LHCN-M2 (cell line): ENCODE data around the gene UBE2Q1. TPM values are rescaled to one million over a fixed set of nuclear protein-coding genes. Genes with fewer than 3 reads are reported as not detected.

Experiments used
- DNase-seq: peaks from one replicate; pipeline ENCODE4 v3.0.0-alpha.2; 2012; ENCODE audit warnings: low read depth
- polyA plus RNA-seq: library from polyadenylated mRNA; unstranded; fragments of >200 nt; gene quantifications from one replicate; pipeline ENCODE4 v1.2.1, GENCODE V29; 2012; ENCODE audit warnings: missing spikeins
- total RNA-seq: library from RNA; depleted of rRNA; stranded (reverse); fragments of >200 nt; gene quantifications from 2 replicates; pipeline ENCODE4 v1.2.3, GENCODE V29; 2014; rRNA removed

UBE2Q1 gene
- total RNA-seq, result 34.2 and 37.5 TPM in 2 replicates
- 64.5 TPM for polyA plus RNA-seq

DNA sequence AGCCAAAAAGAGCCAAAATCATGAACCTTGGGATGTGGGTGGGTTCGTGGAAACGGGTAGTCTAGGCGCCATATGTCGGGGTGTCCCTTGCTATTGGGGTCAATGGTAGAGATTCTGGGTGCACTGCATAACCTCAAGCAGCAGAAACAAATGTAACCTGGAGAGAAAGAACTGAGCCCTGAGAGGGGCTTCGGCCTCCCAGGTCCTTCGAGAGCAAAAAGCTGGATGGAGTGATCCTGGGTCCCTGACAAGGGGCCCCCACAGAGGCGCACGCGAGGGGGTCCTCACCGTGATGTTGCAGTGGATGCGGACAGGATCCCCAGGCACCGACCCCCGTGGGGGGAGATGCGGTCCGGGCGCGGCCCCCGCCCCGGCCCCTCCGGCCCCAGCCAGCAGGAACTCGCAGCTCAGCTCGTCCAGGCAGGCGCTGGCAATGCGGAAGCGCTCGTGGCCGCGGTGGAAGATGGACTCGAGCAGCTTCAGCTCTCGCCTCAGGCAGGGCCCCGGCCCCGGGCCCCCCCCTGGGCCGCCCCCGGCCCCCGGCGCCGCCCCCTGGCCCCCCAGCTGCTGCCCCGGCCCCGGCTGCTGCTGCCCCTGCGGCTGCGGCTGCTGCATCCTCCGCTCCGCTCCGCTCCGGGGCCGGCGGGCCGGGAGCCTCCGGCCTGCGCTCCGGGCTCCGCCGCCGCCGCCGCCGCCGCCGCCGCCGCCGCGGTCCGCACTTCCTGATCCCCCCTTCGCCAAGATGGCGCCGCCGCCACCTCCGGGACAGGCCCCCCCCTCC is at the start of gene UBE2Q1:
TSS of gene UBE2Q1 (minus strand) at position 724 of the 781 bp plus-strand sequence. CDS start at position 615, 109 bp downstream.
- no peak for DNase-seq

DNA sequence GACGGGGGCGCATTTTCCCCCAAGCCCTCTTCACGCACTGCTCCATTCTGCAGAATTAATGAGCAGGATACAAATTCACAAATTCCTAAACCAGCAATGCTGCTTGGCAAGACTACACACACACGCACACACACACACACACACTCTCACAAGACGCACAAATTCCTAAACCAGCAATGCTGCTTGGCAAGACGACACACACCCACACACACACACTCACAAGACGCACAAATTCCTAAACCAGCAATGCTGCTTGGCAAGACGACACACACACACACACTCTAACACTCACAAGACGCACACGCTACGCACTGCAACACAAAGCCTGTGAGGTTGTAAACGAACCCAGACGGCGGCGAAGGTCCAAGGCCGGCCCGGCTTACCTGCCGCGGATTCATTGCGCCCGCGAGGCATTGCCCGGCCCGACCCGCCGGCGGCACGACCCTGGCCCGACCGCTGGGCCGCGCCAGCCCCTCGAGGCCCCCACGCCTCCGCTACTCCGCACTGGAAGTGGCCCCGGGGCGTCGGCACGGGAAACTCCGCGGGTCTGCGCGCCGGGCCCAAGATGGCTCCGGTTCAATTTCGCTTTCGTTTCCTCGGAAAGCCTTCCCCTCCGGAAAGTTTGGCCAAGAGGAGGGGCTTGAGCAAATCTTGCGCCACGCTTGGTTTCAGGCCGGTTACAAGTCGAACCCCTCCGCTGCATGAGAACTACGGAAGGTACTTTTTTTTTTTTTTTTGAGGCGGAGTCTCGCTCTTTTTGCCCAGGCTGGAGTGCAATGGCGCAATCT is 49.3 kb upstream of the UBE2Q1 start, which contains the start of gene ADAR:
TSS of gene ADAR (minus strand) at position 578 of the 788 bp plus-strand sequence. CDS start at position 398, 180 bp downstream.
- DNase-seq, result peak; percentile 96

DNA sequence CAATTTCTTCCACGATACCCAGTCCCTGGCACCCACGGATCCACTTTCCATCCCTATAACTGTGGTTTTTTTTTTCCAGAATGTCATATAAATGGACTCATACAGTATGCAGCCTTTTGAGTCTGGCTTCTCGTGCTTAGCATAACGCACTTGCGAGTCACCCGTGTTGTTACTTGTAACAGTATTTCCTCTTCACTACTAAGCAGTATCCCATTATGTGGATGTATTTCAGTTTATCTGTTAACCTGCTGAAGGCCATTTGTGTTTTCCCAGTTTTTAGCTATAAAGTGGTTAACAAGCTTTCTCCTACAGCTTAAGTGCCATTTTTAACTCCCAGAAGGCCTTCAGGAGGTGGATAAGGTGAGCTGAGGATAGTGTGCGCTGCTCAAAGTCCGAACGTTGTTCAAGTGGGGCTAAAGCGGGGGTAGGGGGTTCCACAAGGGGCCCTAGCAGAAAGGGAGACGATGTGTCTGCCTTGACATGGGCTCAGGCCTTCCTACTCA is 48.7 kb upstream of the UBE2Q1 start:
- DNase-seq, result peak; percentile 46

DNA sequence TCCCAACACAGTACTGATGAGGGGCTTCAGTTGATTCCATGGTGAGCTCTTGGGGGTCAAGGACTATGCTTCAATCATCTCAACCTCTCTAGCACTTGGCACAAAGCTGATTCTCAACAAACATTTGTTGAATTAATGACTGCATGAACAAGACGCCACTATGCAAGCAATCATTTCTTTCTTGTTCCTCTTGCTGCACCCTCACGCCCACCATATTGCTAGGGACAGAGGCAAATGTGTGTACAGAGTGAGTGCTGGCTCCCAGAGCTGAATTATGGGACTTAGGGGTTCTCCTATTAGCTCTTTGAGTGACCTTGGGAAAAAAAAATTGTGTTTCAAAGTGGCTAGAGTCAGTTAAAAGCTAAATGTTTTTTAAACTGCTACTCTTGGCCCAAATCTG is 47.1 kb upstream of the UBE2Q1 start:
- no peak for DNase-seq

DNA sequence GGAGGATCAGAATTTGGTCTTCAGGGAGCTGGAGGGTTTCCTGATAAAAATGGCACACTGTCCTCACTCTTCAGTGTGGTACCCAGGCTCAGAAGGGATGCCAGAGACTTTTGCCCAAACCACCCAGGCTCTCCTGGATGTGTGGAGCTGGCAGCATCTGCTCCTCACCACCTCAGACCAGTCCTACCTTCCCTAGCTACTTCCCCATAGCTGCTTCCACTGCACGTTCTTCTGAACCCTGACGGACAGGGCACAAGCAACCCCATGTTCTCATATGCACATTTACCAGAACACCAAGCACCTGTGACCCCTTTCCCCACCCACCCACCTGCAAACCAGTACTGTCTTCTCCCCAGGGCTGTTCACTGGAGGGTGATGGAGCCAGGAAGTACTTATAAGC is 44.9 kb upstream of the UBE2Q1 start:
- DNase-seq, result no peak

DNA sequence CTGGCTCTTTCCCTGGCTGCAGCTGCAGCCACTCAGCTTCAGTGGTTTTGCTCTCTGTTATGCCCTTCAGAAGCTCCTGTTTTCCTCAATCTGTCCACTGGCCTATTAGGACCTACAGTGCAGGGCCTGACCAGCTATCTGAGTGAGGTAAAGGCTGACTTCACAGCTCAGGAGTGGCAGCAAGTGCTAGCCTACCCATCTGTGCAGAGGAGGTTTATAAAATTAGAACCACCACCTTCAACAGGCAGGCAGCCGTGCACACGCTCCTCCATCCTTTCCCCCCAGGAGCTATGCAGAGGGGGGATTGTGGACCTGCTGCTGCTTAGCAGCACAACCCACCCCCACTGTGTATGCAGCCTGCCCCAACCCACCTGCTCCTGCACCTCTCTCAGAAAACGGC is 41.2 kb upstream of the UBE2Q1 start:
- no peak for DNase-seq

DNA sequence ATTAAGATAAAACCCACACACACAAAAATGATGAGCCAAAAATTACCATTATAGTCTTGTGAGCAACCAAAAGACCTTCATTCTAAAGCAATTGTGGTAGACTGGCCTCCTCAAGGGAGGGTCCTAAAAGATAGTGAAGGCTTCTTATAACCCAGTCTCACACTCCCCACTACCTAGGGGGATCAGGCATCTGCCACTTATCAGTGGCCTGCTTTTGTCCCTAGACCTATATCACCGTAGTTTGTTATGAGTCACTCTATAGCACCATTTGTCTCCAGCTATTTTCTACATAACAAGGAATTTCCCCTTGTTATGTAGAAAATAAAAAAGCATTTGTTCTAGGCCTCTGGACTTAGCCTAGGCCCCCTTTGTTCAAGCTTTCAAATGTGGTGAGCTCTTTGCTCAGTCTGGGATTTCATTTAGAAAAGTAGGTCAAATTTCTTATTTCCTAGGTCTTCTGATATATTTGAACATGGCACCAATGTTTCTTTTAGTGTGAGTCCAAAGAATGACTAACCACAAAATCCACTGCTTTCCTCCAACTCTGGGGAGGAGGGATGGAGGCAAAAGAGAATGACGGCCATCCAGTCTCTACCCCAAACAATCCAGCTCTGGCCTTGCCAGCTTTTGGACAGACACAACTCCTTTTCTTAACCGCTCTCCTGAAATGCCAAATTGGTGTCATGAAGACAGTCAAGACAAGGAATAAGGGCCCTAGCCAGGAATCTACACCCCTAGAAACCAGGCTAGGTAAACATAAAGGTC is 40.6 kb upstream of the UBE2Q1 start:
- DNase-seq, result no peak

DNA sequence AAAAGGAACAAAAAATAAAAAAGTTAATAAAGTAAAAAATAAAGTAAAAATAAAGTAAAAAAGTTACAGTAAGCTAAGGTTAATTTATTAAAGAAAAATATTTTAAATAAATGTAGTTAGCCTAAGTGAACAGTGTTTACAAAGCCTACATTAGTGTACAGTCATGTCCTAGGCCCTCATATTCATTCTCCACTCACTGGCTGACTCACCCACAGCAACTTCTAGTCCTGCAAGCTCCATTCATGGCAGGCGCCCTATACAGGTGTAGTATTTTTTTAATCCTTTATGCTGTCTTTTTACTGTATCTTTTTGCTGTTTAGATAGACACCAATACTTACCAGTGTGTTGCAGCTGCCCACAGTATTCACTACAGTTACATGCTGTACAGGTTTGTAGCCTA is 37.2 kb upstream of the UBE2Q1 start:
- DNase-seq, result peak; percentile 30

DNA sequence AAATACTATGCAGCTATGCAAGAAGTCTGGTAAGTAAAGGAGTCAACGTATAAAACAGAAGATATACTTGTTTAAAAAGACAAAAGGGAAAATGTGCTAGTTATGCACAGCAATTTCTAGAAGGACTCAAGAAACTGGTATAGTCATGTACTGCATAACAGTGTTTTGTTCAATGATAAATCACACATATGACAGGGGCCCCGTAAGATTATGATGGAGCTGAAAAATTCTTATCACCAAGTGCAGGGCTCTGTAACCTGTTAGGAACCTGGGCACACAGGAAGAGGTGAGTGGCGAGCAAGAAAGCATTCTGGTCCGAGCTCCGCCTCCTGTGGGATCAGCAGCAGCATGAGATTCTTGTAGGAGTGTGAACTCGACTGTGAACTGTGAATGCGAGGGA is 36.3 kb upstream of the UBE2Q1 start:
- no peak for DNase-seq

DNA sequence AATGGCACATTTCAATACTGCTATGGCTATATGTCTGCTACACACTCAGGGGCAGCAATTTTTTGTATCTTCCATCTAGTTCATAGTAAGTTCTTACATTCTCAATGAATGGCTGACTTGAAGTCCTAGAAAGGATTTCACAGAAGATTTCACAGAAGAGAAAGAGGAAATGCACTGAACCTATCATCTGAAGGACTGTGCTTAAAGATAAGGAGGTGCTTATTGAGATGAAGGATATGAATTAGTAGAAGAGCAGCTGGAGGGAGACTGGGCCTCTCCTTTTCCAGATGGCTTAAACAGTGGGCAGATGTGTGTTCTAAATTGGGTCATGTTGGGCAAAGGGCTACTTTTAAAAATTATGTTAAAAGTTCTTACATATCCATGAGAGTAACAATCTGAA is 34.9 kb upstream of the UBE2Q1 start:
- no peak for DNase-seq

DNA sequence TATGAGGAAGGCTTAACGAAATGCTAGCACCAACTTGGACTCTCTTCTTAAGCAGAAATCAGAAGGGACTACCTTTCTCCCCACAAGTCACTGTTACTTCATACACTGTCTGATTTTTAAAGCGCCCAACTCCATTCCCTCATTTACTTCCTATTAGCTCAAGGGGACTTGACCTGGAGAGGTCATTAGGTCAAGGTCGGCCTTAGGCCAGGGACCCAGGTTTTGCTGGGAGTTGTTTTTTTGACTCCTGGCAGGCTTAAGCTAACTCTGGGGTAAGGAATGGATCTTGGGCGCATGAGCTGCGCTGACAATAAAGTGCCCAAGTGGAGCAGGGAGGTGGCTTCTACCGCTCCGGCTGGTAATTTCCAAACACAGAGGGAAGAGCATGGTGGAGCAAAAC is 32.7 kb upstream of the UBE2Q1 start:
- DNase-seq, result no peak

DNA sequence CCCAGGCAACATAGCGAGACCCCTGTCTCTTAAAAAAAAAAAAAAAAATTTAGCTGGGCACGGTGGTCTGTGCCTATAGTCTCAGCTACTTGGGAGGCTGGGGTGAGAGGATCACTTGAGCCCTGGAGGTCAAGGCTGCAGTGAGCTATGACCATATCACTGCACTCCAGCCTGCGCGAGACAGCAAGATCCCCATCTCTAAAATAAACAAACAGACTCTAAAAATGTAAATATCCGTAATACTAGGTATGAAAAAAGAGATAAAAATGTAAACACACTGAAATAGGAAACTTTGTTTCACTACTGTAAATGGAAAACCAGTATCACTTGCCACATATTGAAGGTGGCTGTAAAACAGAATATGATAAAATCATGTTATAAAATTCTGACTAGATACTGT is 32.3 kb upstream of the UBE2Q1 start:
- DNase-seq, result no peak

DNA sequence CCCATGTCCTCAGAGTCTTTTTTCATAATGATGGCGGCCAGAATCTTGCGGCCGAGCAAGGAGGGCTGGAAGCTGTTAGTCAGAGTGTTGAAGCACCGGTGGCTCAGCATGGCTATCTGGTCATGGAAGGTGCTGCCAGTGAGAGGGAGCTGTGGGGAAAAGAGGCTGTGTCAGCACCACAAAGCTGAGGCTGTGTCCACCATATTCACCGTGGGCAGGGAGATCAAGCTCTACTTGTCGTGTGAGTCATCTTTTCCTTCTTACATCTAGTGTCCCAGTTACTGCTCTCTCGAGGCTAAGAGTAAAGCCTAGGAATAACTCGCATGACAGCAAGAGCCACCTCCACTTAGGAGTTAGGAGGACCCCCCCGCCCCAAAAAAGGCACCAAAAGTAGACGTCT is 31.3 kb upstream of the UBE2Q1 start:
- DNase-seq, result no peak

DNA sequence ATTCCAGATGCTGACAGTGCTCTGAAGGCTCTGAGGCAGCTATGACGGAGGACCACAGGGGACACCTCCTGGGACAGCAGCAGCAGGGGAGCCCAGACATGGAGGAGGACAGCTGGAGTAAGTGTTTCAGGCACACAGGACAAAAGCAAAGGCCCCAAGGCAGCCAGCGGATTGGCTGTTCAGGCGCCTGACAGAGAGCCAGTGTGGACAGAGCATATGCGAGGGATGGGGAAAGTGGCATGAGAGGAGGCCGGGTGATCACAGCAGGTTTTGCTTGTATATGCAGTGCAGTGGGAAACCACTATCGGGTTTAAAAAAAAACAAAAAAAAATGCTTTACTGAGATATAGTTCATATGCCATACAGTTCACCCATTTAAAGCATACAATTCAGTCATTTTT is 28.2 kb upstream of the UBE2Q1 start:
- DNase-seq, result no peak

DNA sequence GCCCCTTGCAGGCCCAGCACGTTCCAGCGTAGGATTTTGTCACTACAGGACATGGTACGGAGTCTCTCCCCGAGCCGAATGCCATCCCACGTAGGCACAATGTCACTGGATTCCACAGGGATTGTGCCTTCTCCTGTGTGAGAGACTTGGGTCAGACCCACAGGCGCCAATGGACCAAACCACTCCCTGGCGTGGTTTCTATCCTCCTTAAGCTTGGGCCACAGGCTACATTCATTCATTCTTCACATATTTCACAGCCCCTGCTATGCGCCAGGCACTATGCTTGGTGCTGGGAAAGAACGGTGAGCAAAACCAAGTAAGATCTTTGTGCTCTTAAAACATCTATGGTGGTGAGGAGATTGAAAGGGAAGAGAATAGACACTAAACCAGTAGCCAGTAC is 27.8 kb upstream of the UBE2Q1 start:
- no peak for DNase-seq

DNA sequence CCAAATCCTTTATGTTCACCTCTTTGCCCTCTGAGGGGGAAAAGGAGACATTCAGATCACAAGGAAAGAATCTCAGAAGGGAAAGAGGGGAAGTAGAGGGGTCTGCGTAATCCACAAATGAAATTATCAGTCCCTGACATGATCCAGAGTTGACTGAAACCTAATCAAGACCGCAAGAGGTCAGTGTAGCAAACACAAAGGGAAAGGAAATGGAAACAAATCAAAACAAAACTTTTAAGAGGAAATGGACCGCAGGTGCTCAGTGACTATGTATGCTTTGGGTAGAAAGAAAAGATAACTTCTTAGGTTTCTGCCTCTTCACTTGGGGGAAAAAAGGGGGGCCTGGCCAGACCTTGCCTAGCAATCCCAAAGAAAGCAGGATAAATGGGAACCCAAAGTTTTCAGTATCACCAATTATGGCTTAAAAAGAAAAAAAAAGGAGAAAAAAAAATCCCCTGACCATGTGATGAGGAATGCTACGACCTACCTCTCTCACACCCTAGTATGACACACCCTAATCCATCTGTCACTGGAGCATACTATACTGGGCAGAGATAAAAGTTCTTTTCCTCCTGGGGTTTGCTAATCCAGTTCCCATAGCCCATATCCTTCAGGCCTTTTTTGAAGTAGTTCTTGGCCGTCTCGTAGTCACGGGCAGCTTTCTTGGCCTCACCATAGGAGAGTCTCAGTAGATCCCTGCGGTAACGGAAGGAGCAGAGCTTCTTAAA is 26.0 kb upstream of the UBE2Q1 start:
- no peak for DNase-seq

DNA sequence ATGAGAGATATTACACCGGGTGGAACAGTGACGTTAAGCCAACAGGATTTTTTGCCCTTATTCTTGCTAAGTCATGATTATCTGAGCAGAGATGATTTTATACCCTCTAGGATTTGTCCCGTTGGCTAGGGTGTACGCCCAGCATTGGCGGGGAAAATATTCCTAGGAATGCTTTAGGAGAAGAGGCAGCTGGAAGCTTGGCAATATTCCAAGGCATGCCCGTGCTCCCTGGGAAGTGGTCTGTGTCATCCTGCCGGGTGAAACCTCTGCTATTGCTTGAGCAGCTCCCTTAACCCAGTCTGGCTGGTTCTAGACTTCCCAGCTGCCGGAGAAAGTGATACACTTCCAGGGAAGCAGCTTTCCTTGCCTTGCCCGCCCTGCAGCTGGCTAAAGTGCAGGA is 25.3 kb upstream of the UBE2Q1 start:
- peak; percentile 91 for DNase-seq

DNA sequence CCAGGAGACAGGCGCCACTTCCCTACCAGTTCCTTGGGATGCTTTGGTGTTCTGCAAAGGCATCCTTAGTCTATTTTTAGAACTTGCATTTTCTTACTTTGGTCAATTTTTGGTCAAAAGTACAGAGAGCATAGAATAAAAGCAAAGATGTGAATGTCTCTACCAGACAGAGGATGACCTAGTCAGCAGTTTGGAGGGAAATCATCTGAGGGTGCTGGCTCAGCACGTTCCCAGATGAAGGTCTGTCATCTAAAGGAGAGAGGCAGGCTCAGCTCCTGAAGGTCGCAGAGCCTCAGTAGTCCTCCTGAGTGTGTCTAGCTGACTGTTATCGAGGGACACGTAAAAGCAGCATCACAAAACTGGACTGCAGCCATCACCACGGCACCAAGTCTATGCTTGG is 24.4 kb upstream of the UBE2Q1 start:
- DNase-seq, result no peak

DNA sequence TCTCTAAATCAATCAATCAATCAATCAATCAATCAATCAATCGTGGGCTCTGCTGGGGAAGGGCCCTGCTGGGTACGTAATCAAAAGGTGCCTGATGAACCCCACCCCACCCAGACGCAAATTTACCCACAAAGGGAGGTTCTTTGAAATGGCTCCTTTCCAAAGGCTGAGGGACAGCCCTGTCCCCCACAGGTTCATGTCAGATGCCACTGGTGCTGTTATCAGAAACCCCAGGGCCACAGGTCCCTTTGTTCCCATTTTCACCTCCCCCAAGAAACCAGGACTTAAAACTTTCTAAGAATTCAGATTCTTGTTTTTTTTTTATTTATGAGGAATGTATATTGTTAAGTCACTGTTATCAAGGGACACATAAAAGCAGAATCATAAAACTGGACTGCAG is 23.3 kb upstream of the UBE2Q1 start:
- no peak for DNase-seq

DNA sequence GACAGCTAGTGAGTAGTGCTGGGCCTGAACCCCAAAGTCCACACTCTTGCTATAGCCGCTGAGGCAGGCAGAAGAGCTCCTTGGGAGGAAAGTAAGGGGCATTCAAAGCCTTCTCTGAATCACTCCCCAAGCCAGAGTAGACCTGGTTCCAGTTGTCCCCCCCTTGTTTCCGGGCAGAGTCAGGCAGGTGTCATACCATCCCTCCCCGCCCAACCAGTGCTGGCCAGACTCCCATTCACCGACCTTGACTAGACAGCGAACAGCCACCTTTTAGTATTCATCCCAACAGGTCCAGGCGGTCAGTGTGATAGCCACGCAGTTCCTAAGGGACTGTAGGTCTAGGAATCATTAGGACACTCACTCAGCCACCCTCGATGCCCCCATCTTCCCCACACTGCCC is 20.9 kb upstream of the UBE2Q1 start:
- no peak for DNase-seq

DNA sequence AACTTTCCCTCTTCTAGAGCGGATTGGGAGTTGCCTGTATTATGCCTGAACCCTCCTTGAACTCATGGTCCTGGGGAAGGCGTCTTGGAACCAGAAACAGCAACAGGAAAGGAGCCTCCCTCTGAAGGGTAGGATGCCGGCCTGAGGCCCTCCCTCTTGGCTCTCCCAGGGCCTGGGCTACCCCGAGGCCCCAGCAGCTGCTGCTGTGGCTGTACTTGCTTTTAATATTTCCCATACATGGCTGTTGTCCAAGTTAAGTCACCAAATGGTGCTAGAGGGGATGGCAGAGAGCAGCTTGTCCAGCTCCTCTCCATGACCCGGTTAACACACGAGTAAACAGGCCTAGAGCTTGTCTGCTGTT is 19.6 kb upstream of the UBE2Q1 start:
- DNase-seq, result peak; percentile 56
